H1 (cell line): Measurements from ENCODE around the gene PPFIA4.

Experiments
- ATF3 ChIP-seq: IDR thresholded peaks from 2 replicates; pipeline ENCODE4 v1.6.1; 2011; ENCODE audit warnings: low read depth, mild to moderate bottlenecking, low read length; ENCODE audit not compliant: insufficient read depth
- CBX8 ChIP-seq: fragments of 300-800, 300-1000 bp; sonication (generic); IDR thresholded peaks from 2 replicates; pipeline ENCODE4 v1.7.1; 2016; ENCODE audit warnings: low read depth, low read length, borderline replicate concordance
- CHD2 ChIP-seq: IDR thresholded peaks from 2 replicates; pipeline ENCODE4 v1.6.1; 2012; ENCODE audit warnings: low read length, improper control_type of control experiment
- EZH2 ChIP-seq: fragments of 200-600 bp; sonication (generic); IDR thresholded peaks from 2 replicates; pipeline ENCODE4 v1.7.1; 2012; ENCODE audit warnings: low read depth, mild to moderate bottlenecking, moderate library complexity, low read length, inconsistent platforms; ENCODE audit not compliant: severe bottlenecking
- GTF2F1 ChIP-seq: IDR thresholded peaks from 2 replicates; pipeline ENCODE4 v1.6.1; 2012; ENCODE audit warnings: low read depth, low read length, improper control_type of control experiment, borderline replicate concordance
- MAFK ChIP-seq: IDR thresholded peaks from 2 replicates; pipeline ENCODE4 v1.6.1; 2012; ENCODE audit warnings: low read depth, mild to moderate bottlenecking, improper control_type of control experiment, low read length
- RAD21 ChIP-seq, 2 experiments: IDR thresholded peaks in 1 of 2; conservative IDR thresholded peaks in 1 of 2; 2 replicates each; pipeline ENCODE4 v1.6.1; 2011; ENCODE audit warnings: low read depth in 2 of 2, low read length in 2 of 2, improper control_type of control experiment in 1 of 2, inconsistent platforms in 1 of 2, mild to moderate bottlenecking in 1 of 2, moderate library complexity in 1 of 2
- TAF1 ChIP-seq: IDR thresholded peaks from 2 replicates; pipeline ENCODE4 v1.6.1; 2011; ENCODE audit warnings: mild to moderate bottlenecking, low read depth, low read length
- TEAD4 ChIP-seq: IDR thresholded peaks from 2 replicates; pipeline ENCODE4 v1.6.1; 2012; ENCODE audit warnings: low read depth, low read length, inconsistent platforms, mixed read lengths

- TF ChIP-seq EZH2: no peak
- TF ChIP-seq CBX8: no peak
- no peak for TF ChIP-seq ATF3
- TF ChIP-seq CHD2: no peak
- TF ChIP-seq RAD21 (IDR thresholded peaks at IDR 0.05 in 1 of 2, conservative IDR thresholded peaks at IDR 0.05 in 1 of 2; ENCODE audit: low read depth in 2 of 2, low read length in 2 of 2): no peak
- no peak for TF ChIP-seq TAF1
- no peak for TF ChIP-seq TEAD4
- no peak for TF ChIP-seq MAFK
- TF ChIP-seq GTF2F1: no peak
These were observed 45.8 kb downstream of the PPFIA4 start for GRCh38 chr1:203072002-203072602.
